Kasumi-1 (cell line): Measurements from ENCODE around the gene HCFC1R1.

Experiments used
- DNase-seq, 2 experiments: peaks; one replicate each; lab custom pipeline; 2025; lab: John Stamatoyannopoulos, UW

The HCFC1R1 gene

DNA sequence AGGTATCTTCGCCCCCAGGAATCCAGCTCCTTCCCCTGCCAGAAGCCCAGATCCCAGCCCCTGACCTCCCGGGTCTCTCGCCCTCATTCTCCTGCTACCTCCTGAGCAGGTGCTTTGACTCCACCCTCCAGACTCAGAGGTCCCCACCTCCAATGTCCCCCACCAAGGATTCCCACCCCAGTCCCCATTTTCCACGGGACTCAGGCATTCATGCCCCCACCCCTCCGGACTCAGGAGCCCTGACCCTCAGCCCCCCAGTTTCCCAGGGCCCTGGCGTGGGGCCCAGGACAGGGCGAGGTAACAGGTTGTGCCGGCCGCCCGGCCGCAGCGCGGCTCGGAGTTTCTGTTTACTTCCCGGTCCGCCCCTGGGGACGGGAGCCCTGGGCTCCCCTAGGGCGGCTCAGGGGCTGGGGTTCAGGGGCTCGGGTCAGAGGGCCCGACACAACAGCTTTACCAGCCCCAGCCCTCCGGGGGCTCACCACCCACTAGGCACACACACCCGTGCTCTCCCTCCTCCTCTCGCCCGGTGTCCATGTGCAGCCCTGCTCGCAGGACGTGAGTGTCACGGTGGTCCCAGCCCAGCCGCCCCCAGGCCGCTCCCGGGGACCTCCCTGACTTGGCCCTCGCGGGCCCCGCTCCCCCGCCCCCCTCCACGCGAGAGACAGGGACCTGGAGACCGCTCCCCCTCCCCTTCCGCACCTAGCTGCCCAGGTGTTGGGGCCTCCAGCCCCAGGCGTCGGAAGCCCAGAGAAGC, 12.4 kb upstream of the HCFC1R1 start:
- no peak for DNase-seq

DNA sequence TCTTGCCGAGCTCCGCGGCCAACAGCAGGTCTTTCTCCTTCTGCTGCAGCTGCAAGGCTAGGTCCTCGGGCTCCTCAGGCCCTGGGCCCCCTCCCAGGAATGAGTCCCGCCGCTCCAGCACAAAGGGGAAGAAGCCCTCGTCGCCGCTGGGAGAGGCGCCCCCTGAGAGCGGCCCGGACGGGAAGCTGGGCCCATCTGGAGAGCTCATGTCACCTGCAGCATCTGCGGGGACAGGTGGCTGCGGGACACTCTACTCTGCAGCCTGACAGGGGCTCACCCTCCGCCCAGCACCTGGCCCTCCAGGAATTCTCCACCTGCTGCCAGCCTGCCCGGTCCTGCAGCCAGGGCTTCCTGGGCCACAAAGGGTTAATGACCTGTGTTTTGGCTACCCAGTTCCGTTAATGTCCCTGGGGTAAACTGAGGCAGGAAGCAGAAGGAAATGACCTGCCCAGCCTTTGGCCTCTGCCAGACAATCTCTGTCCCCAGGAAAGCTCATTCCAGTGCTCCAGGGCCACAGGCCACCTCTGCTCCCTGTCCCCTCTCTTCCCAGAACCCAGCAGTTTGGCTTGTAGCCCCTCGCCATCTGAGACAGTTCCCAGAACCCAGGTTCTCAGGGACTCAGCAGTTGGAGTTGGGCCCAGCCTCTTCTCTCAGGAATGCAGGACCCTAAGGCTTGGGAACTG, 11.7 kb upstream of the HCFC1R1 start:
- no peak for DNase-seq

DNA sequence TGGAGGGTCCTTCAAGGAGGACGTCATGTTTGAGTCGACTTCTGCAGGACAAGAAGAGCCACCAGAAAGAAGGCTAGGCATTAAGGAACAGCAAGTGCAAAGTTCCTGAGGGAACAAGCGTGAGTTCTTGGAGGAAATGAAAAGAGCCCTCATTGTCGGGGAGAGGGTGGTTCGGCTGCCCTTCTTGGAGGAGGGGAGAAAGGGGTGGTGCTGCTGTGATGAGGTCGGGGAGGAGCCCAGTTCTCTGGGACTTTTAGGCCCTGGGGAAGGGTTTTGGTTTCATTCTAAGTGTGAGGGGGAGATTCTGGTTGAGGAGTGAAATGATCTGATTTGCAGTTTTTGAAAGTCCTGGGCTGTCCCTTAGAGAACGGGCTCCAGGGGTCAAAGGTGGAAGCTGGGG, 8.9 kb upstream of the HCFC1R1 start:
- no peak for DNase-seq

DNA sequence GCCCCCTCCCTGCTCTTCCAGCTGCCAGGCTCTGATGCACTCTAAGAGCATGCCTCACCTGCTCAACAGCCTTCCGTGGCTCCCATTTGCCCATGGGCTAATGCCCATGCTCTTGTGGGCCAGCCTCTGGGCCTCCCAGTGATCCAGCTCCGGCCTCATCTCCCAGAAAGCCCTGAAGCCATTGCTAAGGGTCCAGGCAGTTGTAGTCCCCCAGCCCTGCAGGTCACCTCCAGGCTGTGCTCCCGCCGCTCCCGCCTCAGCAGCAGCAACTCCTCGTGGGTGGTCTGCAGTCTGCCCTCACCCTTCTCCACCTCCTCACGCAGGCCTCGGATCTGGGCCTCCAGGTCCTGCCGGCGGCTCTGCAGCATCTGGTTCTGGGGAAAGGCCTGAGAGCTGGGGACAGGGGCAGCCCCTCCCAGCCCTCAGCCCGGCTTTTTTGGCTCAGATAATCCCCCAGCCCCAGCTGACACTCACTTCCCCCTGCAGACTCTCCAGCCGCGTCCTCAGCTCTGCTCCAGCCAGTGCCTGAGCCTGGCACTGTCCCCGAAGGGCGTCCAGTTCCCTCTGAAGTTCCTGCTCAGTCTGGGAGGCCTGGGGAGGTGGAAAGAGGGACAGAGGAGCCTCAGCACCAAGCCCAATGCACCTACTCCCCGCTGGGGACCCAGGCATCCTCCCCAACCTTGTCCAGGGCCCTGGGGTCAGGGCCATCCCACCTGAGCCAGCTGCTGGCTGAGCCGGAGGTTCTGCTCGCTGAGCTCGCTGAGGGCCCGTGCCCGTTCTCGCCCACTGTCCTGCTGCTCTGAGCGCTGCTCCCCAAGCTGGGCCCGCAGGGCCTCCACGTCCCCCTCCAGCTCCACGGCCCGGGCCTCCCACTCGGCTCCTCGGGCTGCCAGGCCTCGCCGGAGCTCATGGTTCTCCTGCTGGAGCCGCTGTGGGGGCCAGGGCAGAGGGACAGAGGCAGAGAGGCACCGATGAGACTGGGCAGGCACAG, 6.8 kb upstream of the HCFC1R1 start:
- no peak for DNase-seq

DNA sequence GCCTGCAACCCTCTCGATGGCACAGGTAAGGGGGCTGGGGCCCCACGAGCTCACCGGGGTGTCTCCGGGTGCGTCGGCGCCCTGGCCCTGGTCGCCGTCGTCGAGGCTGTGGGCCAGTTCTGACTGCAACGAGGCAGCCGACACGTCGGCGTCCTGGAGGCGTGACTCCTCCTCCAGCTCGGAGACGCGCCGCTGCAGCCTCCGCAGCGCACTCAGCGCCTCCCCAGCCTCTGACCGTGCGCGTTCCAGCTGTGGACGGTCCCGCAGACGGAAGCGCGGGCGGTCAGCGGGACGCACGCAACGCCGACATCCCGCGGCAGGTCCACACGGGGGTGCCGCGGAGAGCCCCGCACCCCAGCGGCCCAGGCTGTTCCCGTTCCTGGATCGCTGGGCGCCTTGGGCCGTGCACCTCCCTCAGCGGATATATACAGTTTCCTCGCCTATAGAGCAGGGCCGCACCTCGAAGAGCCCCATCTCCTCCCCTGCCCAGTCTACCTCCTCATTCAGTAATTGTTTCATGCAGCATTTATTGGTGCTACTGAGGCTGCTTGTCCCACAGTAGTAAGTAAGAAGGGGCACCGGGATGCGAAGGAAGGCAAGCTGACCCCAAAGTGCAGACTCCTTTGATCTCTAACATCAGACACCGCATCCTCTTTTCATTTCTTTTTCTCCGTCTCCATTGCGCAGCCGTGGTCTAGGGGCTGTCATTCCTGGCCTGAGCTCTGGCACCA, 5.9 kb upstream of the HCFC1R1 start:
- DNase-seq, result no peak

DNA sequence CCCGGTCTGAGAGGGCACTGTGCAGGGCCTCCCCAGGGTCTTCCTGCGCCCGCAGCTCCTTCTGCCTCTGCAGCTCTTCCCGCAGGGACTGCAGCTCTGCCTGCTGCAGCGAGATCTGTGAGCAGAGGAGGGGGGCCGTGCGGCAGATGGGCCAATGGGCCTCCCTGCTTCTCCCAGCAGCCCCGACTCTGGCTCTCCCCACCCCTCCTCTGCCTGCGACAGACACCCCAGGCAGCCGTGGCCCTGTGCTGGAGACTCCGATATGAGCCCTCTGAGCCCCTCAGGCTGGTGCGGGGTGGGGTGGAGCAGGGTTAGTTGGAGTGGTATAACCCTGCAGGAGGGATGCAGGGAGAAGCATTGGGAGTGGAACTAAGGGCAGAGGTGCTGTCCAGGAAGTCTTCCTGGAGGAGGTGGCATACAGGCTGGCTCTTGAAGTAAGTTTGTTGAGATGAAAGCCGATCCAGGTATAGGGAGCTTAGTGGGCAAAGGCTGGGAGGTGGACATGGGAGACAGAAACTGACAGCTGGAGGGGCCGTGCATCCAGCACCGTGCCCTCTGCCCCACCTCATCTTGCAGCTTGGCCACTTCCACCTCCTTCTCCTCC, 5.1 kb upstream of the HCFC1R1 start:
- no peak for DNase-seq

DNA sequence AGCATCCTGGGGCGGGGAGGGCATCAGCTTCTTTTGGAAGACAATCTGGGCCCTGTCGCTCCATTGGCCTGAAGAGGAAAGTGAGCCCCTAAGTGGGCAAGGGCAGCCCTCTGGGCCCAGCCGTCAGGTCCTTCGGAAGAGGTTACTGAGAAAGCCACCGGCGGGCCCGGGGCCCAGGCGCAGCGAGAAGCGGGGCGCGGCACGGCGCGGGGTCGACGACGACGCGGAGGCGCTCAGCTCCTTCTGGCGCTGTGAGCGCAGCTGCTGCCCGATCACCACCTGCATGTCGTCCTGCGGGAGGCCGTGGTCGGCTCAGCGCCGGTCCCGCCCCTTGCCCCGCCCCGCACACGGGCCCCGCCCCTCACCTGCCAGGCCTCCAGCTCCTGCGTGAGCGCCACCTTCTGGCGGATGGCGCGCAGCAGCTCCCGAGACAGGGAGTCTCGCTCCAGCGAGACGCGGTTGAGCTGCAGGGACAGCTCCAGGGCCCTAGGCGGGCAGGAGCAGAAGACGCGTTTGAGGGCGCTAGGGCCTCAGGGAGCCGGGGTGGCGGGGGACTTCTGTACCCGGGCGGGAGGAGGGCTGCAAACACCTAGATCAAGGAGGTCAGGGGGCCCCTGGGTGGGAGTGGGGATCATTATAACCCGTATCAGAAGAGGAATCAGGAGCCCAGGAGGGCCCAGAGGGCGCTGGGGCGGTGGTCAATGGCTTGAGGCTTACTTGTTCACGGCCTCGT, 4.4 kb upstream of the HCFC1R1 start:
- peak; percentile 37 to 39 for DNase-seq

DNA sequence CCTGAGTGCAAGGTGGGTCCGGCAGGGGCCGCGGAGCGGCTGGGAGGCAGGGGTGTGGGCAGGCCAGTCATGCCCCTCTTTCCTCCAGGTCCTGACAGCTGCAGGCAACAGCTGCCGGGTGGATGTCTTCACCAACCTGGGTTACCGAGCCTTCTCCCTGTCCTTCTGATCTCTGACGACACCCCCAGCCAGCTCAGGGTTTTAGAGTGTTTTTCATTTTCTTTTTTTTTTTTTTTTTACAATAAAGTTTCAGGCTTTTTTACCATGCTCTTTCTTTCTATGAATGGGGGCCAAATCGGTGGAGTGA, 3.7 kb upstream of the HCFC1R1 start:
- no peak for DNase-seq

DNA sequence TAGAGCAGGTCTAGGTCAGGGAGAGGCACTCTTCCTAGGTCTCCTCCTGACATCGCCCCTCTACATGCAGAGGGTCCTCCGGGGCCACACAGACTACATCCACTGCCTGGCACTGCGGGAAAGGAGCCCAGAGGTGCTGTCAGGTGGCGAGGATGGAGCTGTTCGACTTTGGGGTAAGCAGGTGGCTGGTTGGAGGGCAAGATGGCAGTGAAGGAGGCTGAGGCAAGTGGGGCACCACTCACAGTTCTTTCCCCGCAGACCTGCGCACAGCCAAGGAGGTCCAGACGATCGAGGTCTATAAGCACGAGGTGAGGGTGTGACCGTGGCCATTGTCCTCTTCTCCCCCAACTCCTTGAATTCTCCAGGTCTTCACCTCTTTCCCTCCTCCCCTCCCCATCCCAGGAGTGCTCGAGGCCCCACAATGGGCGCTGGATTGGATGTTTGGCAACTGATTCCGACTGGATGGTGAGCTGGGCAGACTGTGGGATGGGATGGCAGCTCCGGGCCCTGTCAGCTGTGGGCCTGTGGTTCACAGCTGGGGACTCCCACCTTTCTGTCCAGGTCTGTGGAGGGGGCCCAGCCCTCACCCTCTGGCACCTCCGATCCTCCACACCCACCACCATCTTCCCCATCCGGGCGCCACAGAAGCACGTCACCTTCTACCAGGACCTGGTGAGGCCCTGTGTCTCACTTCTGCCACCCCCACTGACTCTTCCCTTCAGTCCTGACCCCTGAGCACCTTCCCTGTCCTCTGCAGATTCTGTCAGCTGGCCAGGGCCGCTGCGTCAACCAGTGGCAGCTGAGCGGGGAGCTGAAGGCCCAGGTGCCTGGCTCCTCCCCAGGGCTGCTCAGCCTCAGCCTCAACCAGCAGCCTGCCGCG, 3.1 kb upstream of the HCFC1R1 start:
- DNase-seq, result no peak

DNA sequence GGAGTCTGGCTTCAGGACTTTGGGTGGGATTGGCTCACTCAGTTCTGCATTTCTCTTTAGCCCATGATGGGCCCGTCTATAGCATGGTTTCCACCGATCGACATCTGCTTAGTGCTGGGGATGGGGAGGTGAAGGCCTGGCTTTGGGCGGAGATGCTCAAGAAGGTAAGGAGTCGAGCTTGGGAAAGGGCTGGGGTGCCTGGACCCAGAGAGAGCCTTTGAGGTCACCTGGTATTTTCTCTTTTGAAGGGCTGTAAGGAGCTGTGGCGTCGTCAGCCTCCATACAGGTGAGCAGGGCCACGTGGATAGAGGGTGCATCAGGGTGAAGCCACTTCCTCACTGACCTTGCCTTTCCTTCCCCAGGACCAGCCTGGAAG, 2.2 kb upstream of the HCFC1R1 start:
- no peak for DNase-seq

DNA sequence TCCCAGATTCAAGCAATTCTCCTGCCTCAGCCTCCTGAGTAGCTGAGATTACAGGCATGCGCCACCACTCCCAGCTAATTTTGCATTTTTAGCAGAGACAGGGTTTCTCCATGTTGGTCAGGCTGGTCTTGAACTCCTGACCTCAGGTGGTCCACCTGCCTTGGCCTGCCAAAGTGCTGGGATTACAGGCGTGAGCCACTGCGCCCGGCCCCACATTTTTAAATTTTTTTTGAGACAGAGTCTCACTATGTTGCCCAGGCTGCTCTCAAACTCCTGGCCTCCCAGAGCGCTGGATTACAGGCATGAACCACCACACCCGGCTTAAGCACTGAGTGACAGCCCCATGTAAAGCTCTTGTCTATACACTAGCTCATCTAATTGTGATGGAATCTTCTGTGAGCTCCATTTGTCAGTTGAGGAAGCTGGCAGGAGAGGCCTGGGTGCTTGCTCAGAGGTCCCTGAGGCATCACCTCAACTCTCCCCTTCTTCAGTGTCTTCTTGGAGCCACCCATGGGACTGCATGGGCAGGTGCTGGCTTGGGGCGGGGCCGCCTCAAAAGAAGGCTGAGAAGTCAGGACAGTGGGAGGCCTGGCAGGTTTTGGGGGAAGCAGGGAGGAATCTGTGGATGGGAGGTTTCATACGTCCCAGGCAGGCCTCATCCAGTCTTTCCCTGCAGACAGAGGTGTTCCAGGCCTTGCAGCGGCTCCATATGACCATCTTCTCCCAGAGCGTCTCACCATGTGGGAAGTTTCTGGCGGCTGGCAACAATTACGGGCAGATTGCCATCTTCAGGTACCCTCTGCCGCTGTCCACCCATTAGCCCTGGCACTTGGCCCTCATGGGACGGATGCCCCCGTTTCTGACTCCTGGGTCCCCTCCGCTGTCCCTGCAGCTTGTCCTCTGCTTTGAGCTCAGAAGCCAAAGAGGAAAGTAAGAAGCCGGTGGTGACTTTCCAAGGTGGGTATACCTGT, 1.6 kb upstream of the HCFC1R1 start:
- DNase-seq, result no peak

DNA sequence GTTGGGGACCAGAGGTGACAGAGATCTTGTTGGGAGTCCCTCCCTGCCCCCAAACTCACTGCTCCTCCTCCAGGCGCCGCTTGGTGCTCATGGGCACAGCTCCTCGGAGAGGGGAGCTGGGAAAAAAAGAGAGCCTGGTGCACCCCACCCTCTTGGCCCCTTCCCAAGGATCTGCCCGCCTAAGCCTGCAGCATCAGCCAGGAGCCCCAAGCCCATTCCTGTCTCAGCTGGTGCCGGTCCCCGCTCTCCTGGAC, 400 bp downstream of the HCFC1R1 start:
- no peak for DNase-seq

DNA sequence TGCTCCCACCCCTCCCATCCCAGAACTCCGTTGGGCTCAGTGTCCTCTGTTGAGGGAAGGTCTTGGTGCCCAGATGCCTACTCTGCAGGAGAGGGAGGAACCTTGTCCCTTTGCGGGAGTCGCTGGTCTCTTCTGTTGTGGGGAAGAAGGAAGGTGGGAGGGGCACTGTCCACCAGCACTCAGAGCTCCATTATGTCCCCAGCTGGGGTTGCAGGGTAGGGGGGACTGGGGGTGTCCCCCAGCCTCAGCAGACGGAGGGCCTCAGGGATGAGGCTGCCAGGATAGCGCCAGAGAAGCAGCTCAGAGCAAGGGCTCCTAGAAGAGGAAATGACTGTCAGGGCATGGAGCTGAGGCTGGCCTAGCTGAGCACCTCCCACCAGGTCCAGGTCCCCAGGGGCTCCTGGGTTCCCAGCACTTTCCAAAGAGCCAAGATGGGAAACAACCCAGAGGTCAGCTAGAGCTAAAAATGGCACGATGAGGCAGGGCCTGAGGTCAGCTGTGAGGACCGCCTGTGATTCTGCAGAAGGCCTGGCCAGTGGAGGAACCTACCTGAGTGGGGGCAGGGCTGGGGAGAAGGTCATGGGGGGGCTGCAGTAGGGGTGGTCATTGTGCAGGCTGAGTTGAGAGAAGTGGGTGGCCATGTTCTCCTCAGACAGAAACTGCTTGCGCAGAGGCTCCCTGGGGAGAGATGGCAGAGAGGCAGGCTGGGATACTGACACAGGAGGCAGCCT, 893 bp downstream of the HCFC1R1 start:
- peak in 1 of 2 experiments; percentile 3 for DNase-seq

DNA sequence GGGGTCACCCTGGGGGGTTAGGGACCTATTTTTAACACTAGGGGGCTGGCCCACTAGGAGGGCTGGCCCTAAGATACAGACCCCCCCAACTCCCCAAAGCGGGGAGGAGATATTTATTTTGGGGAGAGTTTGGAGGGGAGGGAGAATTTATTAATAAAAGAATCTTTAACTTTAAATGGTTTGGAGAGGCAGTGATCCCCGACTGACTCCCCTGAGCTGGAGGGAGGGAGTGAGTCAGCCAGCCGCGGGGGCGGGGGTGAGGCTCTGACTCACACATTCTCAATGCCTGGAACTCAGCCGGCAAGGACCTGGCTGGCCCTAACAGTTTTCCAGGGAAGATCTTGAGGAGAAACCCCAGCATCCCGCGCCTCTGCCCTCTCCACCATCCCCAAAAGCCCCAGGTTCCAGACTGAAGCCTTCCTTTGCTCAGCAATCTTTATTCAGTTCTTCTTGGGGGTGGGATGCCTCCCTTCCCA, 1.5 kb downstream of the HCFC1R1 start:
- DNase-seq, result peak; percentile 16 to 28

DNA sequence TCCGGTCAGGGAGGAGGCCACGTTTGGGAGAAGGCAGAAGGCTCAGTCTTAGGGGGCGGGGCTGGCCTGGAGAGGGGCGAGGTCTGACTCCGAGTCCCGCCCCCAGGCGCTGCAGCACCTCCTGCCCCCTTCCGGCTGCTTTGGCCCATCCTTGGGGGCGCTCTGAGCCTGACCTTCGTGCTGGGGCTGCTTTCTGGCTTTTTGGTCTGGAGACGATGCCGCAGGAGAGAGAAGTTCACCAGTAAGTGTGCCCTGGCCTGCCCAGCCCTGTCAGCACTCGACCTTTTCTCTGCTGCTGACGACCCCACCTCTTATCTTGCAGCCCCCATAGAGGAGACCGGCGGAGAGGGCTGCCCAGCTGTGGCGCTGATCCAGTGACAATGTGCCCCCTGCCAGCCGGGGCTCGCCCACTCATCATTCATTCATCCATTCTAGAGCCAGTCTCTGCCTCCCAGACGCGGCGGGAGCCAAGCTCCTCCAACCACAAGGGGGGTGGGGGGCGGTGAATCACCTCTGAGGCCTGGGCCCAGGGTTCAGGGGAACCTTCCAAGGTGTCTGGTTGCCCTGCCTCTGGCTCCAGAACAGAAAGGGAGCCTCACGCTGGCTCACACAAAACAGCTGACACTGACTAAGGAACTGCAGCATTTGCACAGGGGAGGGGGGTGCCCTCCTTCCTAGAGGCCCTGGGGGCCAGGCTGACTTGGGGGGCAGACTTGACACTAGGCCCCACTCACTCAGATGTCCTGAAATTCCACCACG, 2.1 kb downstream of the HCFC1R1 start:
- peak; percentile 38 to 43 for DNase-seq

DNA sequence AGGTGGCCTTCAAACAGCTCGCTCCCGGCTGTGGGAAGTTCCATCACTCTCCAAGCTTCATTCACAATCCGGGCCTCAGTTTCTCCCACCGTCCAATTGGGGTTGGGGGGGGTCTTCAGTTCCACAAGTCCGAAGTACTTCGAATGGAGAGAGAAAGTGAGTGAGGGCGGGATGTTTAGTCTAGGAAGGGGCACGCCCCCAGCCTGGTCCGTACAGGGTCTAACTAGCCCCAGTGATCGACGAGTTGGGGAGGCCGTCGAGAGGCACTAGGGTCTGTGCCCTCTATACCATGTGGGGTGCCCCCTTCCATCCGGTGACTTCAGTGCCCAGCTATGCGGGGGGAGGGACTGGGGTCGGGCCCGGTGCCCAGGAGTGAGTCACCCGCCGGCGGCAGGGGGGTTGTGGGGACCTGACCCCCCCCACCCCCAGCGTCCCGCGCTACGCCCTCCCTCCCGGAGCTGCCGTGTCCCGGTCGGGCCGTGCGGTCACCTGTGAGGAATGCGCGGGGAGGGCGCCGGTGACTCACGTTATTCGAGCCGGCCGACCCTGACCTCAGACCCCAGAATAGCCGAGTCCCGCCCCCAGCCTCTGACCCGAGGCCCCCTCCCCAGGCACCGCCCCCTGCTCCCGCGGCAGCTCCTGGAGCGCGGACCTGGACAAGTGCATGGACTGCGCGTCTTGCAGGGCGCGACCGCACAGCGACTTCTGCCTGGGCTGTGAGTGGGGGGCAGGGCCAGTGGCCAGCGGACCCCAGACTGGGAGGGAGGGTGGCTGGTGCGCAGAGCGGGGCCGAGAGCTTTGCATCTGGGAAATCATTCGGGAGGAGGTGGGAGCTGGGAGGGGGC, 2.9 kb downstream of the HCFC1R1 start:
- peak in 1 of 2 experiments; percentile 26 for DNase-seq

DNA sequence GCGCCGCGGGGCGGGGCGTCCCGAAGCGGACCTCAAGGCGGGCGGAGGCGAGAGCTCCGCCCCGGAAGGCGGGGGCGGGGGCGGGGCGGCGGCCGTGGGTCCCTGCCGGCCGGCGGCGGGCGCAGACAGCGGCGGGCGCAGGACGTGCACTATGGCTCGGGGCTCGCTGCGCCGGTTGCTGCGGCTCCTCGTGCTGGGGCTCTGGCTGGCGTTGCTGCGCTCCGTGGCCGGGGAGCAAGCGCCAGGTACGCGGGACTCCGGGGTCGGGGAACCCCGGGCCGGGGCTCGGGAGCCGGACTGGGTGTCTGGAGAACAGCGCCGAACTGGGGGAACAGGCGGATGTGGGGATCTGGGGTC, 3.5 kb downstream of the HCFC1R1 start, which contains the start of gene TNFRSF12A:
TSS of gene TNFRSF12A (plus strand) at position 122 of the 357 bp plus-strand sequence. CDS start at position 152, 30 bp downstream.
- DNase-seq, result peak; percentile 37 to 39
